ENCODE data around the gene EXOC3L2. TPM values are rescaled to one million over a fixed set of nuclear protein-coding genes. Genes with fewer than 3 reads are reported as not detected.

The EXOC3L2 gene
- total and polyA plus RNA-seq, 2 of the 8 experiments (the other 6 are each of a cell fraction or from before 2014, with no cell fraction given), result 1.4 to 1.6 TPM

GRCh38 chr19:45258862-45259261 lies 13.7 kb upstream of the EXOC3L2 start:
- TF ChIP-seq SIN3A (conservative IDR thresholded peaks at IDR 0.05 in 1 of 2, IDR thresholded peaks at IDR 0.05 in 1 of 2; ENCODE audit: low read depth in 1 of 2, low read length in 2 of 2), result no peak
- no peak for TF ChIP-seq HDAC6 (IDR thresholded peaks at IDR 0.05; ENCODE audit: low read depth, low read length)
- no peak for TF ChIP-seq FOSL1 (IDR thresholded peaks at IDR 0.05; ENCODE audit: insufficient read depth, low read depth, low read length)
- no peak for TF ChIP-seq POLR2A (IDR thresholded peaks at IDR 0.05; ENCODE audit: control extremely low read depth in 1 of 2, low read depth in 2 of 2, low read length in 2 of 2)
- TF ChIP-seq KDM5A (IDR thresholded peaks at IDR 0.05; ENCODE audit: low read length), result no peak
- no peak for TF ChIP-seq POLR2AphosphoS5 (IDR thresholded peaks at IDR 0.05; ENCODE audit: low read depth, low read length)
- H3K23me2 ChIP-seq (ENCODE audit: low read depth, low read length), result no peaks in the 10 kb centered on the region
- H4K20me1 ChIP-seq (replicated peaks in 1 of 2; ENCODE audit: control insufficient read depth in 1 of 2, insufficient read depth in 2 of 2, low read length in 2 of 2), result peaks cover 16 to 18% of the 10 kb centered on the region in 2 experiments
- ChIA-PET POLR2A (ENCODE audit: partially characterized antibody) (interaction anchor here (0.8 kb wide), 1 partner anchor 19 kb away, joined by 4 read pairs; no protein-coding TSS in a partner anchor), CTCF (ENCODE audit: partially characterized antibody) (interaction anchor here (0.8 to 1.4 kb wide), 3 partner anchors 16 to 80 kb away, joined by 3 read pairs; no protein-coding TSS in a partner anchor)
- no peak overlapping the region for H3K18ac ChIP-seq (ENCODE audit: extremely low read depth, low read length)
- no peak overlapping the region for H4K8ac ChIP-seq (ENCODE audit: extremely low read depth, insufficient read depth, low read length)
- no peak overlapping the region for H3K4me3 ChIP-seq (ENCODE audit: extremely low read depth in 1 of 4, insufficient read depth in 2 of 4, low read depth in 3 of 4, low read length in 4 of 4)
- no peak overlapping the region for H4K5ac ChIP-seq (ENCODE audit: insufficient read length, low read depth, low read length)
- H3K79me1 ChIP-seq (ENCODE audit: low read depth, low read length), result peaks cover 7% of the 10 kb centered on the region
- H2BK15ac ChIP-seq (ENCODE audit: low read length), result no peak overlapping the region
- FAIRE-seq, result no peak
- no peak overlapping the region for H2BK12ac ChIP-seq (ENCODE audit: low read depth, low read length)
- no peak for DNase-seq (ENCODE audit: low read depth in 1 of 2, low spot score in 2 of 2)
- peaks cover 0 to 9% of the 10 kb centered on the region in 2 experiments; a peak in 1 of 4 replicates for H3K79me2 ChIP-seq (ENCODE audit: control insufficient read depth in 1 of 2, insufficient read depth in 2 of 2, low read length in 2 of 2)
- H3K9ac ChIP-seq (replicated peaks in 1 of 4; ENCODE audit: extremely low read depth in 1 of 4, low read depth in 3 of 4, low read length in 3 of 4), result no peak overlapping the region
- no peak overlapping the region for H2BK20ac ChIP-seq (ENCODE audit: low read length)
- H3K27ac ChIP-seq (ENCODE audit: low read depth, low read length), result no peak overlapping the region
- no peak overlapping the region for H2BK5ac ChIP-seq (ENCODE audit: low read depth, low read length)
- no peak overlapping the region for H3K23ac ChIP-seq (ENCODE audit: insufficient read length)
- no peak overlapping the region for H3K56ac ChIP-seq (replicated peaks; ENCODE audit: insufficient read length, low read depth, low read length)
- 90% methylated on average over 19 of the region's 19 CpGs; no CpG with 5 or more reads in 1 of the 2 experiments for WGBS, 2 experiments (ENCODE audit: extremely low coverage in 1 of 2, insufficient coverage in 1 of 2, insufficient read length in 1 of 2, insufficient replicate concordance in 2 of 2, low coverage in 1 of 2, low lambda C conversion rate in 2 of 2, missing lambda C conversion rate in 1 of 2)
- no peaks in the 10 kb centered on the region for H3K36me3 ChIP-seq (ENCODE audit: control insufficient read depth in 2 of 4, insufficient read depth in 4 of 4, low read length in 3 of 4)
- no peak overlapping the region for H2BK120ac ChIP-seq (replicated peaks; ENCODE audit: low read depth, low read length)
- no peak overlapping the region for H4K91ac ChIP-seq (replicated peaks; ENCODE audit: insufficient read length, low read length)
- H2AK5ac ChIP-seq (ENCODE audit: low read depth, low read length), result no peak overlapping the region
- no peak overlapping the region for H3K4me2 ChIP-seq (ENCODE audit: insufficient read depth in 1 of 2, low read depth in 2 of 2, low read length in 2 of 2)
- H3K4ac ChIP-seq (replicated peaks; ENCODE audit: insufficient read length, low read depth, low read length), result no peak overlapping the region
- H3K4me1 ChIP-seq (replicated peaks in 1 of 4; ENCODE audit: control insufficient read depth in 3 of 4, insufficient read depth in 4 of 4, low read length in 3 of 4), result no peaks in the 10 kb centered on the region
- no peaks in the 10 kb centered on the region for H3K9me3 ChIP-seq (ENCODE audit: insufficient read depth in 2 of 2, low read depth in 1 of 2, low read length in 1 of 2)
- H2AFZ ChIP-seq (ENCODE audit: low read length), result no peak overlapping the region
- no peaks in the 10 kb centered on the region for H3K27me3 ChIP-seq (replicated peaks in 1 of 4; ENCODE audit: control insufficient read depth in 3 of 4, extremely low read depth in 1 of 4, insufficient read depth in 3 of 4, low read length in 3 of 4)
- H3K14ac ChIP-seq (ENCODE audit: insufficient read length), result no peak overlapping the region

All from H1 (cell line).